Measurements from ENCODE around the gene LILRA5.
"Not testable (repeated sequence)": the region's sequence is repeated elsewhere in the genome, so short reads cannot be mapped to it uniquely, and the experiment has no call there.

The LILRA5 gene

DNA sequence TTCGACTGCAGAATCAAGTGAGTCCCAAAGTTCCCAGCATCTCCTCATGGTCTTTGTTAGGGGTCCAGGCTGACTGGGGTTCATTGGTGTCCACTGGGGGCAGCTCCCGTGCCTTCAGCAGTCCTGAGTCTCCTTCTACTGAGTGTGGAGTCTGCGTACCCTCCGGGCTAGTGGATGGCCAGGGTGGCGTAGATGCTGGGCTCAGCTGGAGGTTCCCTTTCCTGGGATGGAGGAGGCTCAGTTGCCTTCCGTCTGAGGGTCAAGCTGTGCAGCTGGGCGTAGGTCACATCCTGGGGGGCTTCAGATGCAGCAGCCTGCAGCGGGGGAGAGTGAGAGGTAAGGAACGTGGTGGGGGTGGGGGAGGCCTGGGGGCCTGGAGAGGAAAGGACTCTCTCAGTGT lies 38.5 kb downstream of the LILRA5 start:
- H3K4me1 ChIP-seq (ENCODE audit: control insufficient read depth, insufficient read depth, low read length); H3K9ac ChIP-seq (ENCODE audit: low read length); H3K27me3 ChIP-seq (ENCODE audit: control insufficient read depth, insufficient read depth, low read length); H3K4me3 ChIP-seq (ENCODE audit: low read length); H3K36me3 ChIP-seq (ENCODE audit: control insufficient read depth, insufficient read depth, low read length); H3K27ac ChIP-seq (ENCODE audit: low read depth, low read length): not testable (repeated sequence)

DNA sequence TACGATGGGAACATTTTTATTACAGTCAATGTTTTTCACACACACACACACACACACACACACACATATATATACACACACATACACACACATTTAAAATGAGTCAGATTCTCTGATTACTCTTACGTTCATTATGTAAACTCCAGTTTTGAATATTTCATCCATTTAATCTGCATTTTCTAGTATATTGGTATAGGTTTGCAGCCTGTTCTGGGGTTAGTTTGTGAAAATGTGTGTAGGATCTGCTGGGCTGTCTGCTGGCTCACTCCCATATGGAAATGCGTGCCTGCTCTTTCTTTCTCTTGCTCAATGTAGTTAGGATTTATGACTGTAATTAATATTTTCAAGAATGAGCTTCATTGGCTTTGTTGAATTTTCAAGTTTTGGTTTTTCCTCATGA lies 39.1 kb downstream of the LILRA5 start:
- H3K9ac ChIP-seq (ENCODE audit: low read length): no peak overlapping the region
- H3K27ac ChIP-seq (ENCODE audit: low read depth, low read length): no peak overlapping the region
- H3K4me1 ChIP-seq (ENCODE audit: control insufficient read depth, insufficient read depth, low read length): no peaks in the 10 kb centered on the region
- H3K4me3 ChIP-seq (ENCODE audit: low read length): no peak overlapping the region
- no peaks in the 10 kb centered on the region for H3K27me3 ChIP-seq (ENCODE audit: control insufficient read depth, insufficient read depth, low read length)
- no peaks in the 10 kb centered on the region for H3K36me3 ChIP-seq (ENCODE audit: control insufficient read depth, insufficient read depth, low read length)

DNA sequence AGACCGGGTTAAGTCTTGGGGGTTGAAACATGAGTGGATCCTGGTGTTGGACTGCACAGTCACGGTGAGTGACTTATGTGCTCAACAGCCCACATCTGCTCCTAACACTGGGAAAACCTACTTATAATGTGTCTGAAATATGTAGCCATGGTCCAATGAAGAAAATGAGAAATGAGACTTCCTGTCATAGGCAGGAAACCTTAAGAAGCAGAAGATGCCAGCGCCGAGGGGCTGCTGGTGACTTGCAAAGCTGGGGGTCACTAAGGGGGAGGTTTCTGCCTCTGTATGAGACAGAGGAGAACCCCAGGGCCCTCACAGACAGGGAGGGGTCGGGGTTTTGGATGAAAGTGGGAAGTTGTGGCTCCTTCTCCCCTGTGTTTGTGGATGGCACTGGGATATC lies 40.8 kb downstream of the LILRA5 start:
- not testable (repeated sequence) for H3K4me3 ChIP-seq (ENCODE audit: low read length); H3K27me3 ChIP-seq (ENCODE audit: control insufficient read depth, insufficient read depth, low read length); H3K36me3 ChIP-seq (ENCODE audit: control insufficient read depth, insufficient read depth, low read length); H3K27ac ChIP-seq (ENCODE audit: low read depth, low read length); H3K4me1 ChIP-seq (ENCODE audit: control insufficient read depth, insufficient read depth, low read length); H3K9ac ChIP-seq (ENCODE audit: low read length)

DNA sequence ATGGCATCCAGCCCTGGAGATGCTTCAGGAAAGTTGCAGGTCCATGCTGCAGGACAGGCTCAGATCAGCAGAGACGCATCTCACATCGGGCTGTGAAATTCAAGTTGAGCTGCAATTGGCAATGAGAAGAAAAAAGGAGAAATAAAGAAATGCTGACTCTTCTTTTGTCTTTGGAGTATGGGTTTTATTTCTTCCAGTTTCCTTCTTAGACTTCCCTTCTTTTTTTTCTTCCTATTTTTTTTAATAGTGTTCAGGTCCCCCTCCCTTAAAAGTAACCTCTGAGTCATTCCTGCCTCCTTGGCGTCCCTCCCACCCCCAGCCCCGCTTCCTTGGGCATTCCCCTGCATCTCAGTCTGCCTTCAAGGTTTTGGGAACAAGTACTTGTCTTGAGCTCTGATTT lies 41.4 kb downstream of the LILRA5 start:
- H3K4me1 ChIP-seq (ENCODE audit: control insufficient read depth, insufficient read depth, low read length); H3K9ac ChIP-seq (ENCODE audit: low read length); H3K4me3 ChIP-seq (ENCODE audit: low read length); H3K27ac ChIP-seq (ENCODE audit: low read depth, low read length); H3K27me3 ChIP-seq (ENCODE audit: control insufficient read depth, insufficient read depth, low read length); H3K36me3 ChIP-seq (ENCODE audit: control insufficient read depth, insufficient read depth, low read length): not testable (repeated sequence)

DNA sequence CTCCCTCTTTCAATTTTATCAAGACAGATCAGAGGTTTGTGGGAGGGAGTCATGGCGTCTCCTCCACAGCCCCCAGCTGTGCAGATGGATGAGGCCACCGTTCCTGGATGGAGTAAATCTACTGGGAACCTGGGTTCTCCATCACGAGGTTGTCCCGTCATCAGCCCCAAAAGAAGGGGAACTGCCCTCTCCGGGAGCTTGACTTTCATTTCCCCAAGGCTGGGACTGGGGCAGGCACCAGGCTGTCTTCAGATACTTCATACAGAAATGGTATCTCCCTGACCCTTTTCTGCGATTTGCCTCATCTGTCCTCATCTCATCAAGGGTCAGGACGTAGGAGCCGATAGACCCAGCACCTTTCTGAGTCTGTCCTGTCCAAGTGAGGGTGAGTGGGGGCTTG lies 41.9 kb downstream of the LILRA5 start:
- Histone ChIP-seq H3K4me1 (ENCODE audit: control insufficient read depth, insufficient read depth, low read length) (no peaks in the 10 kb centered on the region), H3K4me3 (ENCODE audit: low read length) (no peak overlapping the region), H3K9ac (ENCODE audit: low read length) (no peak overlapping the region), H3K27me3 (ENCODE audit: control insufficient read depth, insufficient read depth, low read length) (no peaks in the 10 kb centered on the region), H3K27ac (ENCODE audit: low read depth, low read length) (no peak overlapping the region), H3K36me3 (ENCODE audit: control insufficient read depth, insufficient read depth, low read length) (no peaks in the 10 kb centered on the region)

DNA sequence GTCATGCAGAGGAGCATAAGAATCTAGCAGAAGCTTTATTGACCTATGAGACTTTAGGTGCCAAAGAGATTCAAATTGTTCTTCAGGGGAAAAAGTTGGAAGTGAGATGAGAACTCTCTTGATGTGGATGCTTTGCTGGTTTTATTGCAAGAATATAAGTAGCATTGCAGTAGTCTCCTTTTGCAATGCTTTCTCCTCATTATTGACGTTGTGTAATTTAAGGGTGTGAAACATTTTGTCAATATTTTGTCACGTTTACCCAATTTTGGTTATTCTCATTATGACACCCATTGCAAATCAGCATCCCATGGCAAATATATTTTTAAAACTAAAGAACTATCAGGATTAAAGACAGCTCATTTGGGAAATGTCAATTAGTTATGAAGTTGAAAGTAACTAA lies 44.0 kb downstream of the LILRA5 start:
- H3K36me3 ChIP-seq (ENCODE audit: control insufficient read depth, insufficient read depth, low read length): no peaks in the 10 kb centered on the region
- no peak overlapping the region for H3K9ac ChIP-seq (ENCODE audit: low read length)
- no peak overlapping the region for H3K27ac ChIP-seq (ENCODE audit: low read depth, low read length)
- no peaks in the 10 kb centered on the region for H3K4me1 ChIP-seq (ENCODE audit: control insufficient read depth, insufficient read depth, low read length)
- no peaks in the 10 kb centered on the region for H3K27me3 ChIP-seq (ENCODE audit: control insufficient read depth, insufficient read depth, low read length)
- H3K4me3 ChIP-seq (ENCODE audit: low read length): no peak overlapping the region

DNA sequence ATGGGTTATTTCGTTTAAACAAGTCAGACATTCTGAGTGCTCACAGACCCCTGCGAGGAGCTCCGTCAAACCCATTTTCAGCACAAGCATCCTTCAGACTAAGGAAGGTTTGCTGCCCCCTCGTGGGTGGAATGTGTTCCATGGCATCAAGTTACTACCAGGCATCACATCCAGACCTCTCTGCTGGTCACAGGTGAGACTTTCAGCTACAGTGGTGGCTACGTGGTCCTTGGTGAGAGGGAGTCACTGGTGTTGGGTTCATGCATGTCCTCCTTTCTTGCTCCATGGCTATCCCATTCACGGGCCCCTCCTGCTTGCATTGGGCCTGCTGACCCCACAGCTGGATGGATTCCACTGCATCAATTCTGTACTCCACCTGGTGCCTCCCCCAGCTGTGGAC lies 46.8 kb downstream of the LILRA5 start:
- Histone ChIP-seq H3K27ac (ENCODE audit: low read depth, low read length) (no peak overlapping the region), H3K4me3 (ENCODE audit: low read length) (no peak overlapping the region), H3K4me1 (ENCODE audit: control insufficient read depth, insufficient read depth, low read length) (no peaks in the 10 kb centered on the region), H3K36me3 (ENCODE audit: control insufficient read depth, insufficient read depth, low read length) (no peaks in the 10 kb centered on the region), H3K27me3 (ENCODE audit: control insufficient read depth, insufficient read depth, low read length) (no peaks in the 10 kb centered on the region), H3K9ac (ENCODE audit: low read length) (no peak overlapping the region)

DNA sequence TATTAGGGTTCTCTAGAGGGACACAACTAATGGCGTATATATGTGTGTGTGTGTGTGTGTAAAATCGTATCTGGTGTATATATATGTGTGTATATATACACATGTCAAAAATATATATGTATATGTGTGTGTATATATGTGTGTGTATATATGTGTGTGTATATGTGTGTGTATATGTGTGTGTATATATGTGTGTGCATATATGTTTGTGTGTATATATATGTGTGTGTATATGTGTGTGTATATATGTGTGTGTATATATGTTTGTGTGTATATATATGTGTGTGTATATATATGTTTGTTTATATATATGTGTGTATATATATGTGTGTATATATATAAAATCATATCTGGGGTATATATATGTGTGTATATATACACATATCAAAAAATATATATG lies 50.5 kb downstream of the LILRA5 start:
- Histone ChIP-seq H3K27ac (ENCODE audit: low read depth, low read length) (no peak overlapping the region), H3K4me1 (ENCODE audit: control insufficient read depth, insufficient read depth, low read length) (no peaks in the 10 kb centered on the region), H3K27me3 (ENCODE audit: control insufficient read depth, insufficient read depth, low read length) (no peaks in the 10 kb centered on the region), H3K9ac (ENCODE audit: low read length) (no peak overlapping the region), H3K36me3 (ENCODE audit: control insufficient read depth, insufficient read depth, low read length) (no peaks in the 10 kb centered on the region), H3K4me3 (ENCODE audit: low read length) (no peak overlapping the region)

DNA sequence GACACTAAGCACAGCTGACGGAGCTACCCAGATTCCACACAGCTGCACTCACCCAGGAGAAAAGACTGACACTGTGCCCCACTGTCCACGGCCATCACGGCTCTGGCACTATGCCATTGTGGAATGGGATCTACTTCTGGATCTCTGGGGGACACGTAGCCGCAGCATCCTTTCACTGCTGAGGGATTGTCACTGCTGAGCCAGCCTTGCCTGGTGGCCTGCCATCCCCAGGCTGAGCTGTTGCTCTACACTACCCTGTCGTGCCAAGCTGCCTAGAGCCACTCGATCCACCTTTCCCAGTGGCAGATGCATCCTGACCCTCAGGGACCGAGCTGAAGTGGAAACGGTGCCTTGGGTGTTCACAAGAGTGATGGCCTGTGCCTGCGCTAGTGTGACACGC lies 50.9 kb downstream of the LILRA5 start:
- no peaks in the 10 kb centered on the region for H3K4me1 ChIP-seq (ENCODE audit: control insufficient read depth, insufficient read depth, low read length)
- no peaks in the 10 kb centered on the region for H3K27me3 ChIP-seq (ENCODE audit: control insufficient read depth, insufficient read depth, low read length)
- H3K36me3 ChIP-seq (ENCODE audit: control insufficient read depth, insufficient read depth, low read length): no peaks in the 10 kb centered on the region
- H3K27ac ChIP-seq (ENCODE audit: low read depth, low read length): no peak overlapping the region
- H3K4me3 ChIP-seq (ENCODE audit: low read length): no peak overlapping the region
- H3K9ac ChIP-seq (ENCODE audit: low read length): no peak overlapping the region

DNA sequence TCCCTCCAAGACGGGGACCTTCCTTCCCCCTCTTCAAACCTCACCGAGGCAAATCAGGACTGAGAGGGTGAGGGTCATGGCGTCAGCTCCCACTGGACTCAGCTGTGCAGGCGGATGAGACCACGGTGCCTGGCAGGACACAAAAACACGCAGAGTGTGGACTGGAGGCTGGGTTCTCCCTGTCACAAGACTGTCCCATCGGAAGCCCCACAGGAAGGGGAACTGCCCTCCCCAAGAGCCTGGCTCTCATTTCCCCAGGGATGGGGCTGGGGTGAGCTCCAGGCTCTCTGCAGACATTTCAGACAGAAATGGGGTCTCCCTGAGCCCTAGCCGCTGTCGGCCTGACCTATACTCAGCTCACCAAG lies 55.9 kb downstream of the LILRA5 start, which contains the start of gene LILRB5:
Gene LILRB5 (minus strand): TSS at position 158 of the 365 bp plus-strand sequence. CDS start 80 bp downstream, at position 78.
- H3K4me1 ChIP-seq (ENCODE audit: control insufficient read depth, insufficient read depth, low read length): no peaks in the 10 kb centered on the region
- H3K27ac ChIP-seq (ENCODE audit: low read depth, low read length): no peak within 1 kb of the TSS
- H3K36me3 ChIP-seq (ENCODE audit: control insufficient read depth, insufficient read depth, low read length): no peaks in the 10 kb centered on the region
- H3K4me3 ChIP-seq (ENCODE audit: low read length): peak within 1 kb of the TSS; percentile 27
- H3K27me3 ChIP-seq (ENCODE audit: control insufficient read depth, insufficient read depth, low read length): peaks cover 4% of the 10 kb centered on the region
- H3K9ac ChIP-seq (ENCODE audit: low read length): no peak within 1 kb of the TSS

All from rectal smooth muscle tissue (tissue), 1 donor.